ENCODE data around the gene KLHDC8B. TPM values are rescaled to one million over a fixed set of nuclear protein-coding genes. Genes with fewer than 3 reads are reported as not detected.
A peak's percentile ranks its signal among the peaks of the same experiment; 100 is the strongest.

Gene KLHDC8B
- total and polyA plus RNA-seq, 3 donors from 2014 or later, result 55.8 to 78.2 (median 56.6) TPM

DNA sequence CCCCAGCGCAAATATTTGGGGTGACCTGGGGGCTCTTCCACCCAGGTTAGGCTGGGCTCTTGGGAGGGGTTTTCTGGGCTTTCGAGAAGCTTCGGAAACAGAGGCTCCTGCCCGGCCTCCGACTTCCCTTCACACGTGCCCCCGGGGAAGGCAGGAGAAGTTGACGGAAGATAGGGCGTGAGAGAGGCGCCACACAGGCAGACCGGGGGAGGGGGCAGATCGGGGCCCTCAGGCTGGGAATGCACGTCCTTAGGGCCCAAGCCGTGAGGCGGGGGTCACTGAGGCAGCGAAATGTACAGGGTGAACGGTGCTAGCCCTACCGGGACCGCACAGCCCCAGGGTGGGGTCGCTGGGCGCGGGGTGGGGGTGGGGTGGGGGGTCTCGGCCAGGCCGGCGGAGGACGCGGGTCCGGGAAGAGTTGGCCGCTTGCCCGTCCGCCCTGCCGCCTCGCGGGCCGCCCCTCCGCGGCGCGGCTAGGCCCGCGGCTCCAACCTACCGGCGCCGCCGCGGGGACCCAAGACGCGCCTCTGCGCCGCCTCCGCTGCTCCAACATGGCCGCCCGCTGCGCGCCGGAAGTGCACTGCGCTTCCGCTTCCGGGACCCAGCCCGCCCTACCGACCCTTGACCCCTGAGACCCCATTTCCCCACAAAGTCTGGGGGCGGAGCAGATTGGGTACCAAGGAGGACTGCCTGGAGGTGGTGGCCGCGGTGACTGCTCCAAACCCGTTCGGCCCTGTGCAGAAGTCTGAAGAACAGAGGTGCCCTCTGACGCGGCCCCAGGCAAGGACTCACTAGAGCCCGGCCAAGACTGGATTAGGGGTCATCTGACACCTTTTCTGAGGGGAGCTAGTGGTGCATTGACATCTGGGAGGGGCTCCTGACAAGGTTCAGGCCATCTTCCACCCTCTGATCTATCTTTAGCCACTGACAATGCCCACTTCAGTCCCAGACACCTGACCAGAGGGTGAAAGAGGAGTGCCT is 5.3 kb upstream of the KLHDC8B start, which contains the start of gene CCDC71:
Gene CCDC71, minus strand, starts transcription at position 561 of the 981 bp plus-strand sequence. CDS start 2,123 bp downstream, outside the sequence.
- intact Hi-C loops (cut with DNase I; ENCODE audit: low total_unique reads), result no loop called here
- peak within 1 kb of the TSS; percentile 83 to 91 for H3K27ac ChIP-seq
- DNase-seq, result peak; percentile 70
- TF ChIP-seq POLR2A (IDR thresholded peaks at IDR 0.05), result no peak
- TF ChIP-seq, protein P1, sequence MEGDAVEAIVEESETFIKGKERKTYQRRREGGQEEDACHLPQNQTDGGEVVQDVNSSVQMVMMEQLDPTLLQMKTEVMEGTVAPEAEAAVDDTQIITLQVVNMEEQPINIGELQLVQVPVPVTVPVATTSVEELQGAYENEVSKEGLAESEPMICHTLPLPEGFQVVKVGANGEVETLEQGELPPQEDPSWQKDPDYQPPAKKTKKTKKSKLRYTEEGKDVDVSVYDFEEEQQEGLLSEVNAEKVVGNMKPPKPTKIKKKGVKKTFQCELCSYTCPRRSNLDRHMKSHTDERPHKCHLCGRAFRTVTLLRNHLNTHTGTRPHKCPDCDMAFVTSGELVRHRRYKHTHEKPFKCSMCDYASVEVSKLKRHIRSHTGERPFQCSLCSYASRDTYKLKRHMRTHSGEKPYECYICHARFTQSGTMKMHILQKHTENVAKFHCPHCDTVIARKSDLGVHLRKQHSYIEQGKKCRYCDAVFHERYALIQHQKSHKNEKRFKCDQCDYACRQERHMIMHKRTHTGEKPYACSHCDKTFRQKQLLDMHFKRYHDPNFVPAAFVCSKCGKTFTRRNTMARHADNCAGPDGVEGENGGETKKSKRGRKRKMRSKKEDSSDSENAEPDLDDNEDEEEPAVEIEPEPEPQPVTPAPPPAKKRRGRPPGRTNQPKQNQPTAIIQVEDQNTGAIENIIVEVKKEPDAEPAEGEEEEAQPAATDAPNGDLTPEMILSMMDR (IDR thresholded peaks at IDR 0.05), result no peak
- H3K27me3 ChIP-seq, result no peaks in the 10 kb centered on the region
- WGBS, 2 donors, result 3 to 15% methylated on average over 10 to 52 of the region's 69 CpGs
- no peaks in the 10 kb centered on the region for H3K9me3 ChIP-seq
- no peaks in the 10 kb centered on the region for H3K36me3 ChIP-seq (ENCODE audit: low read depth, missing control alignments)
- H3K4me1 ChIP-seq, result peaks cover 22% of the 10 kb centered on the region
- peak within 1 kb of the TSS; percentile 91 to 94 for H3K4me3 ChIP-seq

DNA sequence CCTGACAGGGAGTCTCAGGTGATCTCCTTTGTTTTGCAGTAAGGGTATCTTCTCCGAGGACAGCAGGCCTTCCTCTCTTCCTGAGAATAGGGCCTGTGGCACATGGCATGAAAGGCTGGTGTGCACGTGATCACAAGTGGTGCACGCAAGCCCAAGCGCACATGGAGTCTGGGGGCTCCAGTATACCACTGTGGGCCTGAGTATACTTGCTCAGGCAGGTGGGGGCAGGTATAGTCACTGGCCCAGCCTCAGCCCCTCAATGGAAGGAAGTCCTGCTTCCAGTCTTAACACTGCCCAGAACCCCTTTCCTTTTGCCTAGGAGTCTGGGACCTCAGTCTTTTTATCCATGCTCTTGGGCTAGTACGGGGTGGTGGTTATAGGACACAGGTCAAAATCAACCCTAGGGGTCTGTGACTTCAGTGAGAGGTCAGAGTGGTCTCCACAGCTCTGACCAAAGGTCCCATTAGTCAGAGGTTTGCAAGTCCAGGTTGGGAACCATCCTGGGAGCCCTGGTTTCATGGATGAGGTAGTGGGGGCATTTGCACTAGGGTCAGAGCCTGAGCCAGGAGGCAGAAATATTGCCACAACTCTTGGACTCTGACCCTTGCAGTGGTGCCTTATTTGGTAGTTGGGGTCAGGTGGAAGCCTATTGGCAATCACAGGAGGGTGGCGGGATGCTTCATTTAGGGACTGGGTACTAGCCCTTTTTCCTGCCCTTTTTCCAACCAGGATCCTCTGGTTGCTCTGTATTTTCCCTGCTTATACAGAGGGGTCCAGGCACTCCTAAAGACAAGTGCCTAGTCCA is 4.4 kb upstream of the KLHDC8B start:
- 58 to 86% methylated on average over 2 to 6 of the region's 6 CpGs for WGBS, 2 donors
- TF ChIP-seq, protein P1 (IDR thresholded peaks at IDR 0.05), result no peak
- H3K9me3 ChIP-seq, result no peaks in the 10 kb centered on the region
- intact Hi-C loops (cut with DNase I; ENCODE audit: low total_unique reads), result no loop called here
- no peak overlapping the region for H3K4me3 ChIP-seq
- no peak for DNase-seq
- no peaks in the 10 kb centered on the region for H3K27me3 ChIP-seq
- H3K36me3 ChIP-seq (ENCODE audit: low read depth, missing control alignments), result no peaks in the 10 kb centered on the region
- peaks cover 22% of the 10 kb centered on the region for H3K4me1 ChIP-seq
- no peak overlapping the region for H3K27ac ChIP-seq

DNA sequence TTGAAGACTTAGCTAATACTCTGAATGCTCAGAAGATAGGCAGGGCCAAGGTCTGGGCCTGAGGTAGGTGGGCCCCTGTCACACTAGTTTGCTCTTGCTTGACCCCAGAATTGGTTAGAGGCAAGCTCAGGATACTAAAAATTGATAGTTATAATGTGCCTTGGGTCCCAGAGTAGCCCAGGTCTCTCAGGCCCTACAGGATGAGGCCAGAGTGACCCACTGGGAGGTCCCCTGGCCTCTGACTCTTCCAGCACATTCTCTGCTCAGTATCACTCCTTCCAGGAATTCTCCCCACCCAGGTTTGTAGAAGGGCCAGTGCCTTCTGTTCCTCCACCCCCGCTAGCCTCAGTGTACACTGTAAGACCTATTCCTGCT is 667 bp upstream of the KLHDC8B start:
- TF ChIP-seq, protein P1 (IDR thresholded peaks at IDR 0.05), result no peak
- TF ChIP-seq POLR2A (IDR thresholded peaks at IDR 0.05), result no peak
- 0 to 17% methylated on average over 1 of the region's 1 CpG for WGBS, 2 donors
- peak overlapping the region; percentile 78 to 90 for H3K27ac ChIP-seq
- no peak for DNase-seq
- intact Hi-C loops (cut with DNase I; ENCODE audit: low total_unique reads), result loop anchor here (10.0 kb wide), 1 partner anchor 284 kb away; no protein-coding TSS in a partner anchor
- H3K27me3 ChIP-seq, result no peaks in the 10 kb centered on the region
- peak overlapping the region; percentile 80 to 87 for H3K4me3 ChIP-seq
- H3K4me1 ChIP-seq, result peaks cover 40% of the 10 kb centered on the region
- H3K36me3 ChIP-seq (ENCODE audit: low read depth, missing control alignments), result no peaks in the 10 kb centered on the region
- no peaks in the 10 kb centered on the region for H3K9me3 ChIP-seq

DNA sequence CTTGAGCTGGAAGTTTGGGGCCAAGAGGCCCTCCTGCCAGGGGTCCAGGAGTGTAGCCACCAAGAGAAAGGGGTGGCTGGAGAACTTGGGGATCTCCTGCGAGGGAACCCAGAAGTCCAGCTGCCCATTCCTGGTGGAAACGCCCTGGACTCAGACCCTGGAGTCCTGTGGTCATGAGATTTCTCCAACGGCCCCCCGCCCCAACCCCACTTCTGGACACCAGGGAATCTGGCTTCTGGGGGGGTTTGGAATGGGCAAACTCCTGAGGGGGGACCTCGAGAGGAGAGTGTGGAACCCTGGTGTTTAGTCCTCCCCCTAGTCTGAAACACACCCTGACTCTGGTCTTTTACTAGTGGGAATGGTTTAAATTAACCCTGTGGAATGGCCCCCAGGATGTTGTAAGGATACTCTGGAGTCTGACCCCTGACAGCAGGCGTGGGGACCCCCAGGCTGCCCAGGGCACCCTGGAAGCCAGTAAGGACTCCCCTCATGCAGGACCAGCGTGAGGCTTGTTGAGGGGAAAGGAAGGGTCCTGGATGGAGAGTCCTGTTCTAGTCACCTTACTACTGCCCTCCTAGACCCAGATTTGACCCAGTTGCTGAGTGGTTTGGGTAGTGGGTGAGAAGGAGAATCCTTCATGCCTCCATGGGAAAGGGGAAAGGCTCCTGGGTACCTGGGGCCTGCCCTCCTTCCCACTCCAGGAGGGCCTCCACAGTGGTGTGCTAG is 540 bp downstream of the KLHDC8B start:
- Histone ChIP-seq H3K4me3 (peak overlapping the region; percentile 80 to 87), H3K9me3 (no peaks in the 10 kb centered on the region), H3K4me1 (peaks cover 34% of the 10 kb centered on the region), H3K27ac (peak overlapping the region; percentile 78 to 90), H3K27me3 (no peaks in the 10 kb centered on the region), H3K36me3 (ENCODE audit: low read depth, missing control alignments) (no peaks in the 10 kb centered on the region)
- TF ChIP-seq POLR2A (IDR thresholded peaks at IDR 0.05), result no peak
- TF ChIP-seq, protein P1 (IDR thresholded peaks at IDR 0.05), result no peak
- WGBS, 2 donors, result 10 to 12% methylated on average over 6 to 7 of the region's 7 CpGs
- intact Hi-C loops (cut with DNase I; ENCODE audit: low total_unique reads), result loop anchor here (10.0 kb wide), 1 partner anchor 283 kb away; no protein-coding TSS in a partner anchor
- DNase-seq, result no peak

Data from testis (tissue), 3 donors.